Psoas muscle (tissue), 8 donors: ENCODE data around the gene KRT28. TPM values are rescaled to one million over a fixed set of nuclear protein-coding genes. Genes with fewer than 3 reads are reported as not detected.
"Not testable (repeated sequence)": the region's sequence is repeated elsewhere in the genome, so short reads cannot be mapped to it uniquely, and the experiment has no call there.

Experiments used
- ATAC-seq, 4 donors: fragments of 200-7000 bp; cut with Tn5 transposase; one replicate each; pipeline ENCODE4 v1.9.1; 2020; ENCODE audit warnings: moderate library complexity in 3 of 4, mild to moderate bottlenecking in 2 of 4
- DNase-seq, 2 donors: peaks; one replicate each; pipeline ENCODE4 v3.0.0-alpha.2; 2020
- H3K27ac ChIP-seq: fragments of 200-600 bp; one replicate; pipeline ENCODE4 v1.8.0; 2022
- H3K27me3 ChIP-seq, 3 donors: fragments of 200-600 bp in 1 of 3; one replicate each; pipeline versions ENCODE4 v1.6.1 to v1.8.0; 2013 to 2022; ENCODE audit warnings: low read length in 2 of 3, mild to moderate bottlenecking in 2 of 3, moderate library complexity in 1 of 3; ENCODE audit not compliant: insufficient read depth in 3 of 3
- H3K36me3 ChIP-seq, 2 donors: fragments of 200-600 bp in 1 of 2; one replicate each; pipeline versions ENCODE4 v1.6.1 to v1.8.0; 2013 to 2022; ENCODE audit warnings: low read depth in 1 of 2, mild to moderate bottlenecking in 1 of 2, moderate library complexity in 1 of 2; ENCODE audit not compliant: insufficient read depth in 1 of 2
- H3K4me1 ChIP-seq: fragments of 200-600 bp; one replicate; pipeline ENCODE4 v1.8.0; 2022
- H3K4me3 ChIP-seq: fragments of 200-600 bp; one replicate; pipeline ENCODE4 v1.8.0; 2022; ENCODE audit warnings: mild to moderate bottlenecking
- H3K9me3 ChIP-seq: fragments of 200-600 bp; one replicate; pipeline ENCODE4 v1.8.0; 2022
- whole genome bisulfite sequencing, 3 donors: extraction: QIAGEN DNeasy Blood & Tissue Kit; methylation state at CpG; one replicate each; pipeline versions ENCODE4 v1.1.6 to v1.1.7; 2013; 5-methylcytosine and 5-hydroxymethylcytosine counted together
- intact Hi-C, 2 donors: fragments of 100-400 bp; cut with DNase I; formaldehyde crosslinking; loops; one replicate each; pipeline versions ENCODE4 v1.11.0 to v1.14.2; 2022
- polyA plus RNA-seq, 3 donors: library from polyadenylated mRNA; stranded (reverse); fragments of 200-250 nt; gene quantifications; one replicate each; pipeline ENCODE4 v1.2.3, GENCODE V29; 2013
- total RNA-seq, 4 donors: library from RNA; stranded (reverse); fragmentation: NEBNext Ultra II Directional in 2 of 4; extraction: Animal tissue kit (Norgen Biotek cat#: 25700) in 2 of 4; gene quantifications; one replicate each; pipeline versions ENCODE4 v1.2.1 to v1.2.4, GENCODE V29; 2021 to 2023
- TF ChIP-seq, protein P1 (sequence below): fragments of 200-600 bp; IDR thresholded peaks from one replicate; pipeline ENCODE4 v1.8.0; 2022; ENCODE audit warnings: antibody characterized with exemption
- donor health status: healthy with polysubstance abuse.
- donor health status: DM: no; HTN: no; CAD: no; lungs with moderate emphysema.
- donor health status: Bipolar disorder and iron deficiency.
- donor health status: healthy.
- donor health status: DM: yes; HTN: yes; CAD: no.
- donor health status: DM: no; HTN: no; CAD: no.
- donor health status: DM: no; HTN: no; CAD: no.
- donor health status: DM: yes; HTN: yes; CAD: no.

The KRT28 gene
- total and polyA plus RNA-seq, 7 donors: not detected

DNA sequence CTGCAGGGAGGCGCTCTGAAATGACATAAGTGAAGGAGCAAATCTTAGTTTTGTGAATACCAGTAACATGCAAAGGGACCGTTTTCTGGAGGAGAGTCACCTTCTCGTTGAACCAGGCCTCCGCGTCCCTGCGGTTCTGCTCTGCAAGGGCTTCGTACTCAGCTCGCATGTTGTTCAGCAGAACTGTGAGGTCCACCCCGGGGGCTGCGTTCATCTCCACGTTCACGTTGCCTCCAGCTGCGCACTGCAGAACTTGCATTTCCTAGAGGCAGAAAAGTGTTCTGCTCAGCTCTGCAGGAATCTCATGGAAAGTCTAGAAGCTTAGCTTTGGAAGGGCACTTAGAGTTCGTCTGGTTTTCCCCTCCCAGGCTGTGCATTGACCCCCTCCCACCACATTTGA, 48.7 kb downstream of the KRT28 start:
- 71 to 75% (median 73%) methylated on average over 14 of the region's 14 CpGs for WGBS, 3 donors
- intact Hi-C loops: no loop called here
- ATAC-seq (no peak), DNase-seq (no peak)
- H3K27me3 ChIP-seq: peaks cover 3 to 24% (median 4%) of the 10 kb centered on the region in 3 donors
- TF ChIP-seq, protein P1, sequence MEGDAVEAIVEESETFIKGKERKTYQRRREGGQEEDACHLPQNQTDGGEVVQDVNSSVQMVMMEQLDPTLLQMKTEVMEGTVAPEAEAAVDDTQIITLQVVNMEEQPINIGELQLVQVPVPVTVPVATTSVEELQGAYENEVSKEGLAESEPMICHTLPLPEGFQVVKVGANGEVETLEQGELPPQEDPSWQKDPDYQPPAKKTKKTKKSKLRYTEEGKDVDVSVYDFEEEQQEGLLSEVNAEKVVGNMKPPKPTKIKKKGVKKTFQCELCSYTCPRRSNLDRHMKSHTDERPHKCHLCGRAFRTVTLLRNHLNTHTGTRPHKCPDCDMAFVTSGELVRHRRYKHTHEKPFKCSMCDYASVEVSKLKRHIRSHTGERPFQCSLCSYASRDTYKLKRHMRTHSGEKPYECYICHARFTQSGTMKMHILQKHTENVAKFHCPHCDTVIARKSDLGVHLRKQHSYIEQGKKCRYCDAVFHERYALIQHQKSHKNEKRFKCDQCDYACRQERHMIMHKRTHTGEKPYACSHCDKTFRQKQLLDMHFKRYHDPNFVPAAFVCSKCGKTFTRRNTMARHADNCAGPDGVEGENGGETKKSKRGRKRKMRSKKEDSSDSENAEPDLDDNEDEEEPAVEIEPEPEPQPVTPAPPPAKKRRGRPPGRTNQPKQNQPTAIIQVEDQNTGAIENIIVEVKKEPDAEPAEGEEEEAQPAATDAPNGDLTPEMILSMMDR: no peak
- no peak overlapping the region for H3K27ac ChIP-seq
- H3K4me1 ChIP-seq: no peaks in the 10 kb centered on the region
- no peak overlapping the region for H3K4me3 ChIP-seq
- H3K9me3 ChIP-seq: no peaks in the 10 kb centered on the region
- H3K36me3 ChIP-seq: no peaks in the 10 kb centered on the region

DNA sequence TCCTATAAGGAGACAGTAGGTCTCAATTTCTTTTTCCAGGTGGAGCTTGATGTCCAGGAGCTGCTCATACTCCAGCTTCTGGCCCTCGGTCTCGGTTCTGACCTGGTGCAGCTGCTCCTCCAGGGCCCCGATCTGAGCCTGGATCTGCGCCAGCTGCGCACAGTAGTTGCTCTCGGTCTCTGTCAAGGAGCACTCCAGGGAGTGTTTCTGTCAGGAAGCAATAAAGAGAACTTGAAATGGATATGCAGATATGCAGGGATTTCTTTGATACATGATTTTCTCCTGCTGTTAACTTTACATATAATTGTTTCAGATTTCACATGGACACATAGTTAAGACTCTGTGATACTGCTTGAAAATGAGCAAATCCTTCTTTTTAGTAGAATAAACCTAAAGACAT, 49.4 kb downstream of the KRT28 start:
- TF ChIP-seq, protein P1: no peak
- WGBS, 3 donors: 35 to 48% (median 40%) methylated on average over 6 of the region's 6 CpGs
- H3K4me1 ChIP-seq: no peaks in the 10 kb centered on the region
- H3K27ac ChIP-seq: no peak overlapping the region
- no peak for ATAC-seq
- no peak overlapping the region for H3K4me3 ChIP-seq
- no peaks in the 10 kb centered on the region for H3K9me3 ChIP-seq
- peaks cover 3 to 26% (median 4%) of the 10 kb centered on the region in 3 donors for H3K27me3 ChIP-seq
- no peak for DNase-seq
- intact Hi-C loops: no loop called here
- H3K36me3 ChIP-seq: no peaks in the 10 kb centered on the region

DNA sequence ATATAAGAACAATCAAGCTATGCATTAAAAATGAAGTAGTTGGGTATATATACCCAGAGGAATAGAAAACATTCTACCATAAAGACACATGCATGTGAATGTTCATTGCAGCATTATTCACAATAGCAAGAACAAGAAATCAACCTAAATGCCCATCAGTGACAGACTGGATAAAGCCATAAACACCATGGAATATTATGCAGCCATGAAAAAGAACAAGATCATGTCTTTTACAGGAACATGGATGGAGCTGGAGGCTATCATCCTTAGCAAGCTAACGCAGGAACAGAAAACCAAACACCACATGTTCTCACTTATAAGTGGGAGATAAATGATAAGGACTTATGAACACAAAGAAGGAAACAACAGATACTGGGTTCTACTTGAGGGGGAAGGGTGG, 51.1 kb downstream of the KRT28 start:
- H3K36me3 ChIP-seq, intact Hi-C loops, DNase-seq, H3K27ac ChIP-seq, H3K4me3 ChIP-seq, ATAC-seq, H3K9me3 ChIP-seq, H3K4me1 ChIP-seq: not testable (repeated sequence)
- peaks cover 3 to 41% (median 4%) of the 10 kb centered on the region in 3 donors for H3K27me3 ChIP-seq
- 79 to 84% (median 84%) methylated on average over 1 of the region's 1 CpG for WGBS, 3 donors

Other genes with a start within 250 kb of the KRT28 start
- under 1 TPM; 0.20 to 0.24 (median 0.21) TPM for gene CCR7, start 234.5 kb downstream of the KRT28 start, total RNA-seq
- gene CCR7, start 234.5 kb downstream of the KRT28 start, polyA plus RNA-seq: under 1 TPM in 2 of 3 donors, not detected in 1; 0.08 to 0.09 TPM
- gene SMARCE1, start 152.1 kb downstream of the KRT28 start, total RNA-seq: 10 to 100 TPM; 49.6 to 64.7 (median 61.6) TPM
- gene SMARCE1, start 152.1 kb downstream of the KRT28 start, polyA plus RNA-seq: 10 to 100 TPM; 55.6 to 59.9 (median 55.9) TPM
- under 1 TPM in 1 of 4 donors, not detected in 3; 0.32 TPM for gene KRT222, start 134.8 kb downstream of the KRT28 start, total RNA-seq
- gene KRT222, start 134.8 kb downstream of the KRT28 start, polyA plus RNA-seq: under 1 TPM; 0.08 to 0.37 (median 0.09) TPM
- not detected for gene KRT24, start 96.2 kb downstream of the KRT28 start, total RNA-seq
- gene KRT24, start 96.2 kb downstream of the KRT28 start, polyA plus RNA-seq: not detected
- not detected for gene KRT25, start 44.6 kb downstream of the KRT28 start, total RNA-seq
- gene KRT25, start 44.6 kb downstream of the KRT28 start, polyA plus RNA-seq: under 1 TPM in 1 of 3 donors, not detected in 2; 0.03 TPM
- gene KRT26, start 27.8 kb downstream of the KRT28 start, total RNA-seq: not detected
- gene KRT26, start 27.8 kb downstream of the KRT28 start, polyA plus RNA-seq: not detected
- not detected for gene KRT27, start 17.4 kb downstream of the KRT28 start, total RNA-seq
- under 1 TPM in 1 of 3 donors, not detected in 2; 0.01 TPM for gene KRT27, start 17.4 kb downstream of the KRT28 start, polyA plus RNA-seq
- 10 to 100 TPM; 24.2 to 32.9 (median 30.5) TPM for gene KRT10, start 22.7 kb upstream of the KRT28 start, total RNA-seq
- 10 to 100 TPM; 23.3 to 38.8 (median 35.3) TPM for gene KRT10, start 22.7 kb upstream of the KRT28 start, polyA plus RNA-seq
- gene KRT12, start 67.3 kb upstream of the KRT28 start, total RNA-seq: not detected
- gene KRT12, start 67.3 kb upstream of the KRT28 start, polyA plus RNA-seq: not detected
- under 1 TPM in 1 of 4 donors, not detected in 3; 0.21 TPM for gene KRT20, start 85.3 kb upstream of the KRT28 start, total RNA-seq
- gene KRT20, start 85.3 kb upstream of the KRT28 start, polyA plus RNA-seq: under 1 TPM in 2 of 3 donors, not detected in 1; 0.08 to 0.35 TPM
- gene KRT23, start 137.7 kb upstream of the KRT28 start, total RNA-seq: 1 to 10 TPM in 1 of 4 donors, under 1 TPM in 1, not detected in 2; 0.25 to 1.5 TPM
- gene KRT23, start 137.7 kb upstream of the KRT28 start, polyA plus RNA-seq: under 1 TPM in 1 of 3 donors, not detected in 2; 0.03 TPM
- gene KRT39, start 167.0 kb upstream of the KRT28 start, total RNA-seq: not detected
- gene KRT39, start 167.0 kb upstream of the KRT28 start, polyA plus RNA-seq: not detected
- gene KRT40, start 184.4 kb upstream of the KRT28 start, total RNA-seq: not detected
- not detected for gene KRT40, start 184.4 kb upstream of the KRT28 start, polyA plus RNA-seq
- not detected for gene KRTAP3-3, start 194.2 kb upstream of the KRT28 start, total RNA-seq
- not detected for gene KRTAP3-3, start 194.2 kb upstream of the KRT28 start, polyA plus RNA-seq
- gene KRTAP3-2, start 199.9 kb upstream of the KRT28 start, total RNA-seq: not detected
- not detected for gene KRTAP3-2, start 199.9 kb upstream of the KRT28 start, polyA plus RNA-seq
- not detected for gene KRTAP3-1, start 209.2 kb upstream of the KRT28 start, total RNA-seq
- gene KRTAP3-1, start 209.2 kb upstream of the KRT28 start, polyA plus RNA-seq: not detected
- gene KRTAP1-5, start 227.2 kb upstream of the KRT28 start, total RNA-seq: not detected
- not detected for gene KRTAP1-5, start 227.2 kb upstream of the KRT28 start, polyA plus RNA-seq
- gene KRTAP1-4, start 230.2 kb upstream of the KRT28 start, total RNA-seq: not detected
- not detected for gene KRTAP1-4, start 230.2 kb upstream of the KRT28 start, polyA plus RNA-seq
- not detected for gene KRTAP1-3, start 234.9 kb upstream of the KRT28 start, total RNA-seq
- gene KRTAP1-3, start 234.9 kb upstream of the KRT28 start, polyA plus RNA-seq: not detected
- gene KRTAP1-1, start 241.5 kb upstream of the KRT28 start, total RNA-seq: not detected
- not detected for gene KRTAP1-1, start 241.5 kb upstream of the KRT28 start, polyA plus RNA-seq
- gene KRTAP2-1, start 247.4 kb upstream of the KRT28 start, total RNA-seq: not detected
- not detected for gene KRTAP2-1, start 247.4 kb upstream of the KRT28 start, polyA plus RNA-seq